Measurements from ENCODE around the gene THEMIS. TPM values are rescaled to one million over a fixed set of nuclear protein-coding genes. Genes with fewer than 3 reads are reported as not detected.

THEMIS gene
- total and polyA plus RNA-seq, 10 donors: 0.80 to 17.8 (median 12.7) TPM

DNA sequence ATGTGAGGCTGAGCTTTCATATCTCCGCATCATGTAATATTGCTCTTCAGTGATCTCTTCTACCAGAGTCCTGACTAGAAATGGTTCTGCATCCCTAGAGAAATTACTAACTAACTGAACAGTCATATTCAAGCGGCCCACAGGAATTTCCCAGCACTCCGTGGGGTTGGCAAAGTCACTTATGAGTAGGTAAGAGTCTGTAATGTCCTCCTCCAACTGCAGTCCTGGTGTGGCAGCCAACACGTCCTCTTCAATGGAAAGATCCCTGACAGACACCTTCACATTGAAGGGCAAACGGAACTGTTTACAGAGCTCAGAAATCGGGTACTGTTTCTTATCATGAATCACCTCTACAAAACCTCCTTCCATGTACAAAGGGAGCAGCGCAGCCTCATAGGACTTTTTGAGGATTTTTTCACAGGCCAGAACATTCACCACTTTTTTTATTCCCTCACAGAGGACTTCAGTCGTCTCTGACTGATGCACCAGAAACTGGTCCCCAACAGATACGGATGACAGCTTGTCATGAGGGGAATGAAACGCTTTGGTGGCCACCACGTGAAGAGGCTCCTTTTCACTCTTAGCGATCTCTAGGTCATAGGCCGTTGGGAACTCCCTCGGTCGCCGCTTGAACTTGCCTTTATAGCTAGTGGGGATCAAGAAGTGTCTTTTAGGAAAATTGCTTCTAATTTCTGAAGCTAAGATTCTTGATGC lies 87.7 kb downstream of the THEMIS start:
- DNase-seq: no peak
- Histone ChIP-seq H3K27me3 (replicated peaks in 1 of 7) (no peaks in the 10 kb centered on the region), H3K4me3 (no peak overlapping the region), H3K4me1 (no peaks in the 10 kb centered on the region), H3K27ac (no peak overlapping the region), H3K9me3 (no peaks in the 10 kb centered on the region), H3K36me3 (no peaks in the 10 kb centered on the region)
- no peak for TF ChIP-seq POLR2A (IDR thresholded peaks at IDR 0.05)
- TF ChIP-seq, protein P1, sequence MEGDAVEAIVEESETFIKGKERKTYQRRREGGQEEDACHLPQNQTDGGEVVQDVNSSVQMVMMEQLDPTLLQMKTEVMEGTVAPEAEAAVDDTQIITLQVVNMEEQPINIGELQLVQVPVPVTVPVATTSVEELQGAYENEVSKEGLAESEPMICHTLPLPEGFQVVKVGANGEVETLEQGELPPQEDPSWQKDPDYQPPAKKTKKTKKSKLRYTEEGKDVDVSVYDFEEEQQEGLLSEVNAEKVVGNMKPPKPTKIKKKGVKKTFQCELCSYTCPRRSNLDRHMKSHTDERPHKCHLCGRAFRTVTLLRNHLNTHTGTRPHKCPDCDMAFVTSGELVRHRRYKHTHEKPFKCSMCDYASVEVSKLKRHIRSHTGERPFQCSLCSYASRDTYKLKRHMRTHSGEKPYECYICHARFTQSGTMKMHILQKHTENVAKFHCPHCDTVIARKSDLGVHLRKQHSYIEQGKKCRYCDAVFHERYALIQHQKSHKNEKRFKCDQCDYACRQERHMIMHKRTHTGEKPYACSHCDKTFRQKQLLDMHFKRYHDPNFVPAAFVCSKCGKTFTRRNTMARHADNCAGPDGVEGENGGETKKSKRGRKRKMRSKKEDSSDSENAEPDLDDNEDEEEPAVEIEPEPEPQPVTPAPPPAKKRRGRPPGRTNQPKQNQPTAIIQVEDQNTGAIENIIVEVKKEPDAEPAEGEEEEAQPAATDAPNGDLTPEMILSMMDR (IDR thresholded peaks at IDR 0.05 in 8 of 11, conservative IDR thresholded peaks at IDR 0.05 in 3 of 11): no peak
- TF ChIP-seq POLR2AphosphoS5 (IDR thresholded peaks at IDR 0.05): no peak
- intact Hi-C loops (cut with DNase I; ENCODE audit: low total_unique reads): no loop called here
- 79 to 85% (median 81%) methylated on average over 16 of the region's 16 CpGs for WGBS, 5 donors

- WGBS, 5 donors: 63 to 71% (median 67%) methylated on average over 4 of the region's 4 CpGs
- TF ChIP-seq POLR2AphosphoS5 (IDR thresholded peaks at IDR 0.05) (no peak), POLR2A (IDR thresholded peaks at IDR 0.05) (no peak)
- intact Hi-C loops (cut with DNase I; ENCODE audit: low total_unique reads): no loop called here
- H3K4me1 ChIP-seq: no peaks in the 10 kb centered on the region
- DNase-seq: no peak
- H3K27ac ChIP-seq: no peak overlapping the region
- no peaks in the 10 kb centered on the region for H3K27me3 ChIP-seq (replicated peaks in 1 of 7)
- H3K9me3 ChIP-seq: no peaks in the 10 kb centered on the region
- no peaks in the 10 kb centered on the region for H3K36me3 ChIP-seq
- H3K4me3 ChIP-seq: no peak overlapping the region
Observed at GRCh38 chr6:127811900-127812570, 88.8 kb downstream of the THEMIS start.

GRCh38 chr6:127807806-127808517 lies 92.9 kb downstream of the THEMIS start:
- TF ChIP-seq POLR2AphosphoS5 (IDR thresholded peaks at IDR 0.05): no peak
- TF ChIP-seq, protein P1 (IDR thresholded peaks at IDR 0.05 in 8 of 11, conservative IDR thresholded peaks at IDR 0.05 in 3 of 11): no peak
- no peak for TF ChIP-seq POLR2A (IDR thresholded peaks at IDR 0.05)
- intact Hi-C loops (cut with DNase I; ENCODE audit: low total_unique reads): no loop called here
- Histone ChIP-seq H3K4me3 (no peak overlapping the region), H3K27ac (no peak overlapping the region), H3K36me3 (no peaks in the 10 kb centered on the region), H3K4me1 (no peaks in the 10 kb centered on the region), H3K27me3 (replicated peaks in 1 of 7) (no peaks in the 10 kb centered on the region), H3K9me3 (no peaks in the 10 kb centered on the region)
- WGBS, 5 donors: 64 to 76% (median 75%) methylated on average over 4 of the region's 4 CpGs
- no peak for DNase-seq

GRCh38 chr6:127796713-127797112 lies 104.1 kb downstream of the THEMIS start:
- H3K27ac ChIP-seq: no peak overlapping the region
- peaks cover 0 to 7% (median 0%) of the 10 kb centered on the region in 6 donors for H3K4me1 ChIP-seq
- intact Hi-C loops (cut with DNase I; ENCODE audit: low total_unique reads): no loop called here
- H3K9me3 ChIP-seq: no peaks in the 10 kb centered on the region
- WGBS, 5 donors: 92 to 100% (median 94%) methylated on average over 1 of the region's 1 CpG
- H3K36me3 ChIP-seq: no peaks in the 10 kb centered on the region
- H3K4me3 ChIP-seq: no peak overlapping the region
- H3K27me3 ChIP-seq (replicated peaks in 1 of 7): no peaks in the 10 kb centered on the region
- no peak for TF ChIP-seq POLR2AphosphoS5 (IDR thresholded peaks at IDR 0.05)
- TF ChIP-seq POLR2A (IDR thresholded peaks at IDR 0.05): no peak
- TF ChIP-seq, protein P1 (IDR thresholded peaks at IDR 0.05 in 8 of 11, conservative IDR thresholded peaks at IDR 0.05 in 3 of 11): no peak
- no peak for DNase-seq

Data from spleen (tissue), 11 donors.